IMR-90 (cell line): ENCODE measurements around the gene RNFT2. TPM values are rescaled to one million over a fixed set of nuclear protein-coding genes. Genes with fewer than 3 reads are reported as not detected.

Experiments
- ATAC-seq: fragments of 200-7000 bp; cut with Tn5 transposase; 2 replicates; pipeline ENCODE4 v1.9.1; 2020; ENCODE audit warnings: low read depth, mild to moderate bottlenecking, moderate library complexity
- BruUV-seq: library from RNA; stranded (reverse); fragments of 400-500 nt; replicated peaks from 2 replicates; lab custom pipeline; 2021; lab: Mats Ljungman, UMichigan
- CTCF ChIA-PET: fragments of 300-600 bp; formaldehyde crosslinking; extraction: SDS; loops from one replicate; lab custom pipeline; 2021; ENCODE audit warnings: antibody characterized with exemption; lab: Yijun Ruan, JAX
- POLR2A ChIA-PET: fragments of 300-600 bp; sonication (Branson Sonifier 250); formaldehyde crosslinking; loops from one replicate; lab custom pipeline; 2022; ENCODE audit warnings: antibody characterized with exemption; ENCODE audit not compliant: unreplicated experiment; lab: Charles Lee
- DNase-seq: peaks from one replicate; pipeline ENCODE4 v3.0.0; 2013
- H2AFZ ChIP-seq: replicated peaks from 2 replicates; pipeline ENCODE3; 2013; ENCODE audit warnings: low read length, mild to moderate bottlenecking; ENCODE audit not compliant: poor library complexity
- H2AK5ac ChIP-seq: 2 replicates; pipeline ENCODE4 v1.6.1; 2013; ENCODE audit warnings: low read depth, low read length, inconsistent platforms
- H2AK9ac ChIP-seq: replicated peaks from 2 replicates; pipeline ENCODE3; 2013; ENCODE audit warnings: mild to moderate bottlenecking, low read depth, low read length, moderate library complexity; ENCODE audit not compliant: poor library complexity
- H2BK120ac ChIP-seq: 2 replicates; pipeline ENCODE4 v1.6.1; 2013; ENCODE audit warnings: low read depth, low read length, inconsistent platforms
- H2BK15ac ChIP-seq: 3 replicates; pipeline ENCODE4 v1.6.1; 2013; ENCODE audit warnings: low read depth, low read length, inconsistent platforms
- H2BK20ac ChIP-seq: 2 replicates; pipeline ENCODE4 v1.6.1; 2013; ENCODE audit warnings: low read depth, mild to moderate bottlenecking, inconsistent platforms, low read length, moderate library complexity
- H2BK5ac ChIP-seq: 2 replicates; pipeline ENCODE4 v1.6.1; 2013; ENCODE audit warnings: mild to moderate bottlenecking, low read depth, low read length, inconsistent platforms; ENCODE audit not compliant: poor library complexity, severe bottlenecking
- H3K14ac ChIP-seq: replicated peaks from 2 replicates; pipeline ENCODE4 v1.6.1; 2013; ENCODE audit warnings: low read depth, low read length, inconsistent platforms
- H3K18ac ChIP-seq: 2 replicates; pipeline ENCODE4 v1.6.1; 2013; ENCODE audit warnings: low read depth, low read length, control low read depth
- H3K23ac ChIP-seq: 2 replicates; pipeline ENCODE4 v1.6.1; 2013; ENCODE audit warnings: low read depth, low read length, inconsistent platforms
- H3K27ac ChIP-seq: 2 replicates; pipeline ENCODE4 v1.5.1; 2013; ENCODE audit warnings: mild to moderate bottlenecking, control low read depth, low read length; ENCODE audit not compliant: insufficient read depth
- H3K27me3 ChIP-seq: 2 replicates; pipeline ENCODE4 v1.6.1; 2013; ENCODE audit warnings: low read length; ENCODE audit not compliant: control insufficient read depth, insufficient read depth
- H3K36me3 ChIP-seq: 2 replicates; pipeline ENCODE4 v1.6.1; 2013; ENCODE audit warnings: low read length, mixed read lengths; ENCODE audit not compliant: control insufficient read depth, insufficient read depth
- H3K4ac ChIP-seq: 2 replicates; pipeline ENCODE4 v1.6.1; 2013; ENCODE audit warnings: low read depth, low read length, inconsistent platforms
- H3K4me1 ChIP-seq: 2 replicates; pipeline ENCODE4 v1.6.1; 2013; ENCODE audit warnings: low read length, mixed read lengths; ENCODE audit not compliant: control insufficient read depth, insufficient read depth
- H3K4me2 ChIP-seq: 2 replicates; pipeline ENCODE4 v1.6.1; 2013; ENCODE audit warnings: low read depth, mild to moderate bottlenecking, control low read depth, low read length, moderate library complexity
- H3K4me3 ChIP-seq: 2 replicates; pipeline ENCODE4 v1.5.1; 2013; ENCODE audit warnings: low read depth, mild to moderate bottlenecking, control low read depth, low read length, moderate library complexity; ENCODE audit not compliant: insufficient read depth
- H3K56ac ChIP-seq: 2 replicates; pipeline ENCODE4 v1.6.1; 2013; ENCODE audit warnings: low read length, inconsistent platforms; ENCODE audit not compliant: insufficient read depth; ENCODE audit errors: extremely low read depth
- H3K79me1 ChIP-seq, 2 experiments: 2 replicates each; pipeline ENCODE4 v1.6.1; 2013; ENCODE audit warnings: low read length in 2 of 2, inconsistent platforms in 1 of 2, low read depth in 1 of 2
- H3K9ac ChIP-seq: 2 replicates; pipeline ENCODE4 v1.6.1; 2013; ENCODE audit warnings: low read depth, low read length, control low read depth
- H3K9me1 ChIP-seq: 2 replicates; pipeline ENCODE4 v1.6.1; 2013; ENCODE audit warnings: low read length, inconsistent platforms; ENCODE audit not compliant: insufficient read depth
- H3K9me3 ChIP-seq: 2 replicates; pipeline ENCODE4 v1.6.1; 2013; ENCODE audit warnings: low read length; ENCODE audit not compliant: control insufficient read depth, insufficient read depth
- H4K20me1 ChIP-seq: 2 replicates; pipeline ENCODE4 v1.6.1; 2013; ENCODE audit warnings: low read length, inconsistent platforms; ENCODE audit not compliant: insufficient read depth
- H4K5ac ChIP-seq: 2 replicates; pipeline ENCODE4 v1.6.1; 2013; ENCODE audit warnings: mild to moderate bottlenecking, low read depth, low read length, control low read depth
- H4K8ac ChIP-seq, 2 experiments: 2 replicates each; pipeline ENCODE4 v1.6.1; 2013; ENCODE audit warnings: low read depth in 2 of 2, low read length in 2 of 2, control low read depth in 1 of 2, inconsistent platforms in 1 of 2
- H4K91ac ChIP-seq: 2 replicates; pipeline ENCODE4 v1.6.1; 2013; ENCODE audit warnings: low read depth, low read length, inconsistent platforms; ENCODE audit not compliant: insufficient read depth
- CHD1 ChIP-seq: IDR thresholded peaks from 2 replicates; pipeline ENCODE4 v1.6.1; 2012; ENCODE audit warnings: low read depth, low read length, improper control_type of control experiment
- MAZ ChIP-seq: IDR thresholded peaks from 2 replicates; pipeline ENCODE4 v1.6.1; 2012; ENCODE audit warnings: low read depth, mild to moderate bottlenecking, low read length, improper control_type of control experiment, moderate library complexity, borderline replicate concordance
- POLR2A ChIP-seq: IDR thresholded peaks from 2 replicates; pipeline ENCODE4 v1.6.1; 2012; ENCODE audit warnings: mild to moderate bottlenecking, low read depth, low read length
- RCOR1 ChIP-seq: IDR thresholded peaks from 2 replicates; pipeline ENCODE4 v1.6.1; 2012; ENCODE audit warnings: mild to moderate bottlenecking, low read length, improper control_type of control experiment; ENCODE audit not compliant: insufficient replicate concordance
- WGBS, 2 experiments: methylation state at CpG; one replicate each; pipeline versions ENCODE4 v1.1.5 to v1.1.7; 2013; ENCODE audit warnings: missing lambda C conversion rate in 2 of 2; ENCODE audit not compliant: insufficient read length in 1 of 2; ENCODE audit errors: extremely low coverage in 2 of 2; 5-methylcytosine and 5-hydroxymethylcytosine counted together
- dilution Hi-C: fragments of 300-500 bp; cut with HindIII; formaldehyde crosslinking; loops from one replicate; pipeline ENCODE4 v1.14.3; 2018; ENCODE audit warnings: low sequenced_read_pairs; ENCODE audit not compliant: unreplicated experiment
- in situ Hi-C: fragments of 300-500 bp; cut with MboI; formaldehyde crosslinking; loops from 3 replicates; pipeline ENCODE4 v1.14.3; 2019; ENCODE audit warnings: low sequenced_read_pairs, inconsistent platforms, mixed read lengths
- intact Hi-C: fragments of 100-400 bp; cut with micrococcal nuclease; formaldehyde crosslinking; loops from 2 replicates; pipeline ENCODE4 v1.10.0; 2022
- polyA plus RNA-seq, 3 experiments: library from polyadenylated mRNA; depleted of rRNA; stranded (reverse); fragments of >200 nt; gene quantifications; 2 replicates each; pipeline ENCODE4 v1.2.3, GENCODE V29; 2012; ENCODE audit warnings: low replicate concordance in 1 of 3
- total RNA-seq: library from RNA; depleted of rRNA; stranded (reverse); fragments of >200 nt; gene quantifications from 2 replicates; pipeline ENCODE4 v1.2.3, GENCODE V29; 2012

The RNFT2 gene
- total and polyA plus RNA-seq, 2 of the 4 experiments (the other 2 are of a cell fraction): 1.6 to 2.3 TPM

DNA sequence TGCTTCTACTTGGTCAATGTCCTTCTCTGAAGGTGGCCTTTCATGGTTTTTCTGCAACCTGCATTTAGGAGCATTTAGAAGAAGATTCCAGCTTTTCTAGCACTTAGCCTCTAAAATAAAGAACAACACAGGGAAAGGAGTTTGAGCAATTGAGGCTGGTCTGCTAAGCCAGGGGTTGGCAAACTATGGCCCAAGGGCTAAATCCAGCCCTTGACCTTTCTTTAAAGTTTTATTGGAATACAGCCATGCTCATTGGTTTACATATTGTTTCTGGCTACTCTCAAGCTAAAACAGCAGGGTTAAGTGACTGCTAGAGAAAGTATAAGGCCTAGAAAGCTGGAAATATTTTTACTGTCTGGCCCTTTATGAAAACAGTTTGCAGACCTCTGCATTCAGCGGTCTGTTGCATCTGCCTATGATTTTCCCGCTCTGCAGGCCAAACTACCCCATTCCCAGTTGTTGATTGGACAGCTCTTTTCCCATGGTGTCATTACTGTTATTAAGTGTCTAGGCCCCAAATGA lies 39.5 kb upstream of the RNFT2 start:
- H3K79me1 ChIP-seq: no peaks in the 10 kb centered on the region
- H3K56ac ChIP-seq: no peak overlapping the region
- H3K4me1 ChIP-seq: no peaks in the 10 kb centered on the region
- H3K9me1 ChIP-seq: peaks cover 4% of the 10 kb centered on the region; the same call in 1 of the 2 replicates
- H2BK15ac ChIP-seq: no peak overlapping the region
- no peak overlapping the region for H3K23ac ChIP-seq
- H3K27me3 ChIP-seq: peaks cover 32% of the 10 kb centered on the region
- H4K8ac ChIP-seq: no peak overlapping the region
- H3K4ac ChIP-seq: no peak overlapping the region
- dilution Hi-C loops (no loop called here), intact Hi-C loops (no loop called here), in situ Hi-C loops (loop anchor here (10.0 kb wide), 1 partner anchor 704 kb away; no protein-coding TSS in a partner anchor)
- ChIA-PET POLR2A (no interaction called here), CTCF (interaction anchor here (2.3 kb wide), 1 partner anchor 701 kb away, joined by 5 read pairs; no protein-coding TSS in a partner anchor)
- no peak for DNase-seq
- TF ChIP-seq POLR2A (no peak), MAZ (no peak), CHD1 (no peak), RCOR1 (no peak)
- no peak overlapping the region for H3K18ac ChIP-seq
- no CpG with 5 or more reads among the region's 2 CpGs for WGBS, 2 experiments
- H3K36me3 ChIP-seq: no peaks in the 10 kb centered on the region
- no peak overlapping the region for H2AK5ac ChIP-seq
- H3K14ac ChIP-seq: no peak overlapping the region
- H2AK9ac ChIP-seq: no peak overlapping the region
- H2BK20ac ChIP-seq: no peak overlapping the region
- ATAC-seq: no peak
- H4K91ac ChIP-seq: no peak overlapping the region
- no peak overlapping the region for H2BK120ac ChIP-seq
- H2BK5ac ChIP-seq: no peak overlapping the region
- H3K9me3 ChIP-seq: no peaks in the 10 kb centered on the region
- H4K20me1 ChIP-seq: no peaks in the 10 kb centered on the region
- BruUV-seq: no TSS peak
- H3K4me3 ChIP-seq: no peak overlapping the region
- H3K4me2 ChIP-seq: no peak overlapping the region
- H3K27ac ChIP-seq: no peak overlapping the region
- H4K5ac ChIP-seq: no peak overlapping the region
- no peak overlapping the region for H3K9ac ChIP-seq
- H2AFZ ChIP-seq: no peak overlapping the region
